CD4-positive, CD25-positive, alpha-beta regulatory T cell (primary cell): Measurements from ENCODE around the gene DCPS. TPM values are rescaled to one million over a fixed set of nuclear protein-coding genes. Genes with fewer than 3 reads are reported as not detected.

Experiments used
- ATAC-seq, 2 donors: fragments of 150-1000 bp; cut with Tn5 transposase; one replicate each; pipeline ENCODE4 v1.10.0; 2021; ENCODE audit warnings: low read depth in 2 of 2, moderate number of reproducible peaks in 2 of 2, moderate library complexity in 1 of 2
- DNase-seq, 3 donors: peaks; one replicate each; pipeline versions ENCODE4 v3.0.0 to v3.0.0-alpha.2; 2012 to 2022; ENCODE audit warnings: mixed read lengths in 1 of 3
- H3K27ac ChIP-seq: one replicate; pipeline ENCODE4 v1.7.0; 2013; ENCODE audit warnings: mild to moderate bottlenecking, low read length; ENCODE audit not compliant: insufficient read depth, poor library complexity, severe bottlenecking
- H3K27me3 ChIP-seq: one replicate; pipeline ENCODE4 v1.7.0; 2013; ENCODE audit warnings: low read length; ENCODE audit not compliant: control insufficient read depth, insufficient read depth
- H3K36me3 ChIP-seq: one replicate; pipeline ENCODE4 v1.7.0; 2013; ENCODE audit warnings: mild to moderate bottlenecking, low read length, moderate library complexity; ENCODE audit not compliant: control insufficient read depth, insufficient read depth
- H3K4me1 ChIP-seq: 2 replicates; pipeline ENCODE4 v1.7.0; 2013; ENCODE audit warnings: mild to moderate bottlenecking, low read length; ENCODE audit not compliant: insufficient read depth, control insufficient read depth, poor library complexity, severe bottlenecking
- H3K4me3 ChIP-seq: one replicate; pipeline ENCODE4 v1.7.0; 2013; ENCODE audit warnings: low read depth, mild to moderate bottlenecking, low read length, moderate library complexity
- H3K9me3 ChIP-seq, 2 experiments: 1 replicate in 1 of 2; 2 replicates in 1 of 2; pipeline ENCODE4 v1.7.0; 2013; ENCODE audit warnings: low read length in 2 of 2, mild to moderate bottlenecking in 1 of 2, moderate library complexity in 1 of 2; ENCODE audit not compliant: control insufficient read depth in 2 of 2
- H3K27ac Mint-ChIP-seq, 3 donors: one replicate each; pipeline ENCODE4 v1.8.0; 2020 to 2022; ENCODE audit warnings: mild to moderate bottlenecking in 3 of 3, mixed read lengths in 3 of 3, moderate library complexity in 2 of 3
- H3K27me3 Mint-ChIP-seq: one replicate; pipeline ENCODE4 v1.8.0; 2022; ENCODE audit warnings: mild to moderate bottlenecking, mixed read lengths
- H3K36me3 Mint-ChIP-seq: one replicate; pipeline ENCODE4 v1.8.0; 2020; ENCODE audit warnings: mixed read lengths
- H3K4me1 Mint-ChIP-seq, 4 donors: one replicate each; pipeline ENCODE4 v1.8.0; 2020 to 2022; ENCODE audit warnings: mixed read lengths in 4 of 4, mild to moderate bottlenecking in 1 of 4
- H3K4me3 Mint-ChIP-seq, 4 donors: one replicate each; pipeline ENCODE4 v1.8.0; 2020 to 2022; ENCODE audit warnings: mild to moderate bottlenecking in 4 of 4, mixed read lengths in 4 of 4, moderate library complexity in 3 of 4
- H3K9me3 Mint-ChIP-seq, 7 donors: one replicate each; pipeline ENCODE4 v1.8.0; 2020 to 2022; ENCODE audit warnings: mixed read lengths in 7 of 7, mild to moderate bottlenecking in 3 of 7, moderate library complexity in 2 of 7
- polyA plus RNA-seq, 4 donors: library from polyadenylated mRNA; unstranded; fragments of 300-500 nt; fragmentation: Illumina TruSeq; gene quantifications; one replicate each; pipeline ENCODE4 v1.2.3, GENCODE V29; 2021
- total RNA-seq: library from RNA; stranded (reverse); gene quantifications from one replicate; pipeline ENCODE4 v1.2.3, GENCODE V29; 2022

Gene DCPS
- total and polyA plus RNA-seq, 5 donors from 2014 or later, result 18.1 to 57.6 (median 47.7) TPM

DNA sequence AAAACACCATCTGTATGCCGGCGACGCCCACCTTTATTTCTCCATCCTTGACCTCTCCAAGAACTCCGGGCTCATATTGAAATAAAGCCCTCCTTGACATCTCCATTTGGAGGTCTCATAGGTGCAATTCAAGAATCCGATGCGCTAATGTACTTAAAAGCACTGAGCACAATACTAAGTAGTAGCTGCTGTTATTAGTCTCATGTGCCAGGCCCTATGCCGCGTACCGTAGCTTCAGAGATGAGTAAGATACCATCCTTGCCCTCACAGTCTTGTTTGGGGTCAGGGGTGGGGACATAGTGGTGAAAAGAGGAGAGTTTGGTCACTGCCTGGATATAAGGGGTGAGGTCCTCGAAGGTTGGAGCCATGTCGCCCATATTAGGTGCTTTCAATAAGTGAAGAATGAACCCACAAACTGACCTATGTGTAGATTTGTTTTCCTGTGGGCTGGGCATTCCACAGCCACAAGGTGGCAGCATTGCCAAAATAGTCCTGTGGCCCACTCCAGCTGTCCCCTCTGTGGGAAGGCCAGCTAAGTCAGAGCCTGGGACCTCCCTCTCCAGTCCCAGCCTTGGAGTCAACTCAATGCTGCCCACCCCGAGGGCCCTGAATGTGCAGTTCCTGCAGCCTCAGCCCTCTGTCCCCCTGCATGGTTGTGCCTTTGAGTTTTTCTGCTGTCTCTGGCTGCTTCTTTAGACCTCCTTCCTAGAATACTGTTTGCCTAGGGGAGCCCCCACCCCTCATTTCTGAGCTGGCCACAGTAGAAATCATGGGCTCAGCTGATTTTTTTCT is 6.5 kb downstream of the DCPS start:
- Mint-ChIP-seq H3K27ac (peak overlapping the region; percentile 40 to 81 (median 51)), H3K27me3 (no peaks in the 10 kb centered on the region), H3K9me3 (peaks cover 0 to 3% (median 0%) of the 10 kb centered on the region in 7 donors), H3K36me3 (peaks cover 41% of the 10 kb centered on the region), H3K4me1 (peaks cover 10 to 53% (median 36%) of the 10 kb centered on the region in 4 donors), H3K4me3 (peak overlapping the region in 2 of 4 donors; percentile 29 to 30)
- ATAC-seq (peak in 1 of 2 donors; percentile 57), DNase-seq (peak; percentile 24 to 60 (median 42))
- Histone ChIP-seq H3K4me1 (peaks cover 9% of the 10 kb centered on the region), H3K36me3 (peaks cover 41% of the 10 kb centered on the region), H3K4me3 (no peak overlapping the region), H3K27me3 (no peaks in the 10 kb centered on the region), H3K27ac (no peak overlapping the region), H3K9me3 (no peaks in the 10 kb centered on the region)

DNA sequence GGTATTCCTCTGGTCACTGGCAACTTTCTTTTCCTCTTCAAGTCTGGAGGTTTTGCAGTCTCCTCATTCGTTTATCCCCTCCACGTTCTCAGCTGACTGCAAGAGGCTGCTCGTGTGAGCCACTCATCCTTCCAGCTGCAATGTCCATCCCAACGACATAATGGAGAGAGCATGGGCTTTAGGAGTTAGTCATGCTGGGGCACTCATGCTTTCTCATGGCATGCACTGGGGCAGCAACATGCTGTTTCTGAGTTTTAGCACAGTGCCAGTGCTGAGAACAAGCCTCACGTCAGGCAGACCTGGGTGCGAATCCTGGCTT is 7.1 kb downstream of the DCPS start:
- Histone ChIP-seq H3K27me3 (no peaks in the 10 kb centered on the region), H3K4me1 (peaks cover 4% of the 10 kb centered on the region), H3K9me3 (no peaks in the 10 kb centered on the region), H3K4me3 (no peak overlapping the region), H3K27ac (no peak overlapping the region), H3K36me3 (peaks cover 47% of the 10 kb centered on the region)
- Mint-ChIP-seq H3K27ac (peak overlapping the region in 1 of 3 donors; percentile 43), H3K27me3 (no peaks in the 10 kb centered on the region), H3K4me1 (peaks cover 7 to 47% (median 31%) of the 10 kb centered on the region in 4 donors), H3K36me3 (peaks cover 44% of the 10 kb centered on the region), H3K4me3 (peak overlapping the region in 1 of 4 donors; percentile 30), H3K9me3 (peaks cover 0 to 3% (median 0%) of the 10 kb centered on the region in 7 donors)
- ATAC-seq (no peak), DNase-seq (no peak)

DNA sequence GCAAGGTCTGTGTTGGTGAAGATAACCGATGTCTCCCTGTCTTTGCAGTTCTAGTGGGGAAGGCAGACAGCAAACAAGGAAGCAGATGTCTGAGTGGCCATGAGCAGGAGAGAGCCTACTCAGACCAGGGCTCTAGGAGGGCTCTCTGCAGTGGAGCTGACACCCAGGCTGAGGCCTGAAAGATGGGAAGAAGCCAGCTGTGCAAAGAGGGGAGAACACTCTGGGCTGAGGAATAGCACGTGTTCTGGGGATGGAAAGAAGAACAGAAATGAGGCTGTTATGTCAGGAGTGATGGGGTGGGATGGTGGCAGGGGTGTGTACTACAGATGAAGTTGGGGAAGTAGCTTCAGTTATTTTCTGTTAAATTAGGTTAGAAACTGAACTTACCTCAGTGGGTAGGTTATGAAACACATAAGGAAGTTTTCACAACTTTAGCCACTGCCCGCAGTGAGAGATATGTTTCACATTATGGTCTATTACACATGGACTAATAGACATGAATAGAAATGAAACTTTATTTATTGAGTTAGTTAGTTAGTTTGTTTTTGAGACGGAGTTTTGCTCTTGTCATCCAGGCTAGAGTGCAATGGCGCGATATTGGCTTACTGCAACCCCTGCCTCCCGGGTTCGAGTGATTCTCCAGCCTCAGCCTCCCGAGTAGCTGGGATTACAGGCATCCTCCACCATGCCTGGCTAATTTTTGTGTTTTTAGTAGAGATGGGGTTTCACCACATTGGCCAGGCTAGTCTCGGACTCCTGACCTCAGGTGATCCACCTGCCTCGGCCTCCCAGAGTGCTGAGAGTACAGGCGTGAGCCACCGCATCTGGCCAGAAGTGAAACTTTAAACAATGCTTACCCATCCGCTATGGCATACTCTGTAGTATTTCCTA is 7.8 kb downstream of the DCPS start:
- no peak overlapping the region for H3K4me3 Mint-ChIP-seq
- H3K27me3 ChIP-seq, result no peaks in the 10 kb centered on the region
- no peak overlapping the region for H3K27ac ChIP-seq
- ATAC-seq, result no peak
- H3K9me3 Mint-ChIP-seq, result peaks cover 0 to 4% (median 2%) of the 10 kb centered on the region in 7 donors
- H3K27ac Mint-ChIP-seq, result peak overlapping the region in 1 of 3 donors; percentile 17
- no peaks in the 10 kb centered on the region for H3K9me3 ChIP-seq
- H3K4me1 ChIP-seq, result peaks cover 4% of the 10 kb centered on the region
- H3K4me1 Mint-ChIP-seq, result peaks cover 11 to 47% (median 33%) of the 10 kb centered on the region in 4 donors
- no peak for DNase-seq
- H3K27me3 Mint-ChIP-seq, result no peaks in the 10 kb centered on the region
- no peak overlapping the region for H3K4me3 ChIP-seq
- H3K36me3 Mint-ChIP-seq, result peaks cover 50% of the 10 kb centered on the region
- H3K36me3 ChIP-seq, result peaks cover 45% of the 10 kb centered on the region

DNA sequence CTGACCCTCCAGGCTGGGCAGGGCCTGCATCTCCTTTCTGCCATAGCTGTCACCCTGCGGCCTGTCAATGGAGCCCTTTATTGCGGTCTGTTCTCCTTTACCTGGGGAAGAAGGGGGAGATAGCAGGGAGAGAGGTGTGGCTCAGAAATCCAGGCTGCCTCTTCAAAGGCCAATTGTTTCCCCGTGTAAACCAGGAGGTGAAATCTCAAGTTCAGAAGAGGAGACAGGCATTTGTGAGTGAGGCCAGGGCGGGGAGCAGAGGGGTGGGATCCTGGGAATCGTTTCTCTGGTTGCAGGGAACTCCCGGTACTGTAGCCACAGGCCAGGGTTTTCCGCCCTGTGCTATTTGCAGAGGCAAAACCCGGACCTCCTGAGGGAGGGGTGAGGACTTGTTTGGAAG is 9.1 kb downstream of the DCPS start:
- H3K27ac Mint-ChIP-seq, result peak overlapping the region in 1 of 3 donors; percentile 35
- peaks cover 0 to 4% (median 2%) of the 10 kb centered on the region in 7 donors for H3K9me3 Mint-ChIP-seq

DNA sequence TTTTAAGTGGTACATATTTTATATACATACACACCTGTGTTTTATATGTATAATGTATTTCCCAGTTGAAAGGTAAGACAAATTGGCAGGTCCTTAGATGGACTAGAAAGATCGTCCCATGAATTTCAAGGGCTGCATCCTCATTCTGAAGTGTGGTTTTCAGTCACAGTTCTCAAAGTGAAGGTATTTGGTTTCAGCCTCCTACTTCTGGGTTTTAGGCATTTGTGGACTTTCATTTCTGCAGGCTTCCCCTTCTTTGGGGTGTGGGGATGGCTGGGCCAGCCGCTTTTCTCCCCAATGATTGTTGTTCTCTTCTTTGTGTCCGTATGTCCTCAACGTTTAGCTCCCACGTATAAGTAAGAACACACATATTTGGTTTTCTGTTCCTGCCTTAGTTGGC is 10.0 kb downstream of the DCPS start:
- H3K9me3 Mint-ChIP-seq, result peaks cover 0 to 4% (median 2%) of the 10 kb centered on the region in 7 donors
- no peaks in the 10 kb centered on the region for H3K27me3 ChIP-seq
- H3K27ac Mint-ChIP-seq, result no peak overlapping the region
- H3K4me1 Mint-ChIP-seq, result peaks cover 25 to 53% (median 38%) of the 10 kb centered on the region in 4 donors
- no peaks in the 10 kb centered on the region for H3K9me3 ChIP-seq
- no peaks in the 10 kb centered on the region for H3K27me3 Mint-ChIP-seq
- no peak for DNase-seq
- H3K4me1 ChIP-seq, result peaks cover 15% of the 10 kb centered on the region
- peaks cover 42% of the 10 kb centered on the region for H3K36me3 Mint-ChIP-seq
- no peak overlapping the region for H3K4me3 Mint-ChIP-seq
- H3K4me3 ChIP-seq, result no peak overlapping the region
- ATAC-seq, result no peak
- H3K36me3 ChIP-seq, result peaks cover 34% of the 10 kb centered on the region
- no peak overlapping the region for H3K27ac ChIP-seq

More for the DNA sequence above, 9.1 kb downstream of the DCPS start:
- no peak for DNase-seq
- H3K27me3 ChIP-seq, result no peaks in the 10 kb centered on the region
- ATAC-seq, result no peak
- H3K36me3 ChIP-seq, result peaks cover 41% of the 10 kb centered on the region
- Mint-ChIP-seq H3K27me3 (no peaks in the 10 kb centered on the region), H3K36me3 (peaks cover 47% of the 10 kb centered on the region), H3K4me3 (no peak overlapping the region), H3K4me1 (peaks cover 21 to 48% (median 35%) of the 10 kb centered on the region in 4 donors)
- H3K27ac ChIP-seq, result no peak overlapping the region
- no peak overlapping the region for H3K4me3 ChIP-seq
- H3K9me3 ChIP-seq, result no peaks in the 10 kb centered on the region
- H3K4me1 ChIP-seq, result peaks cover 7% of the 10 kb centered on the region

DNA sequence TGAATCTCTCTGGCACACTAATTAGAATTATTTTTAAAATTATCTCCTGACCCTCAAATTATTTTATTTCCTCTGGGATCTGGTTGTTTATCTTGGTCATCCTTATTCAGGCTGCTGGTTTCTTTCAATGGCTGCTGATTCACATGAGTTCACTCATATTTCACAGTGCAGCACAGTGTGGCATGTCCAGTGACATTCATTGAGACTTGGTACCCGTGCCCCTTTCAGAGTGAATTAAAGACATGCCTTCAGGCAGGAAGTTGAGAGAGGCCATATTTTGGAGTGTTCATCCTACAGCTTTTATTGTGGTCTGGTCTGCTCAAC is 13.5 kb downstream of the DCPS start:
- Mint-ChIP-seq H3K4me3 (peak overlapping the region in 3 of 4 donors; percentile 39 to 79 (median 49)), H3K27ac (peak overlapping the region in 2 of 3 donors; percentile 64 to 72), H3K36me3 (peaks cover 39% of the 10 kb centered on the region), H3K4me1 (peaks cover 26 to 46% (median 39%) of the 10 kb centered on the region in 4 donors), H3K27me3 (no peaks in the 10 kb centered on the region), H3K9me3 (peaks cover 0 to 4% (median 2%) of the 10 kb centered on the region in 7 donors)
- no peaks in the 10 kb centered on the region for H3K9me3 ChIP-seq
- peaks cover 37% of the 10 kb centered on the region for H3K36me3 ChIP-seq
- DNase-seq, result no peak
- H3K4me3 ChIP-seq, result no peak overlapping the region
- no peak for ATAC-seq
- peaks cover 22% of the 10 kb centered on the region for H3K4me1 ChIP-seq
- H3K27ac ChIP-seq, result no peak overlapping the region
- no peaks in the 10 kb centered on the region for H3K27me3 ChIP-seq

DNA sequence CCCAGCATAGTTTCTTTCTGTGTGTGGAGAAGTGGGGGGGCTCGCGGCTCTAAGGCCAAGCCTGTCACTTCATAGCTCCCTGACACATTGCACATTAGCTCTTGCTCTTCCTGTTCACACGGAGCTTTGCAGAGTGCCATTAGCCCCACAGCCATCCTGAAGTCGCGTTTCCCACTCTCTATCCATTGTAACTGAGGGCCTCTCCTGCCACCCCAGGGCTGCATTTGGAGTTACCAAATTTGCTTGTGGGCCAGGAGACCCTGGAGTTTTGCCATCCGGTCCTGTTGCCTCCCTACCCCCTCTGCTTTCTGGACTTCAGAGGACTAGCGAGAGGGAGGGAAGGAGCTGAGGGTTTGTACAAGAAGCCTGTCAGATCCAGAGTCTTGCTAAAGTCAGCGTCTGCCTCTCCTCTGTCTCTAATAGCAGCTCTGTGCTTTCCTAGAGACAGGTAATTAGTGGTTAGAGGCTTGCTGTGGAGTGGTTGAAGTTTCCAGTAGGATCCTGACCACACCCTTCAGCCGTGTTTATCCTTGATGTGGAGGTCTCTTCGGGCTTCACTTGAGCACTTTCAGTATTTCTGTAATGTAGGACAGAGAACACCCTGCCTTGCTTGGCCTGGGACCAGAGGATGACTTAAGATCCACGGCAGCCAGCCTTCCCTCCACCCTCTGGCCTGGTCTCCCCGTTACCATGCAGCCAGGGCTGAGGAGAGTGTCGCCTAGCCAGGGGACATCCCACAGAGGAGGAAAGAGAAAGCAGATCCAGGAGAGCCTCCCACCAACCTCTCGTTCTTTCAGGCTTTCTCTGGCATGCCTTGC is 14.1 kb downstream of the DCPS start:
- H3K27me3 ChIP-seq, result no peaks in the 10 kb centered on the region
- Mint-ChIP-seq H3K27me3 (no peaks in the 10 kb centered on the region), H3K4me3 (peak overlapping the region in 3 of 4 donors; percentile 39 to 79 (median 49)), H3K9me3 (peaks cover 0 to 4% (median 2%) of the 10 kb centered on the region in 7 donors), H3K27ac (peak overlapping the region; percentile 64 to 83 (median 80)), H3K36me3 (peaks cover 39% of the 10 kb centered on the region), H3K4me1 (peaks cover 26 to 46% (median 39%) of the 10 kb centered on the region in 4 donors)
- H3K27ac ChIP-seq, result no peak overlapping the region
- H3K4me3 ChIP-seq, result no peak overlapping the region
- DNase-seq (peak in 2 of 3 donors; percentile 3 to 36), ATAC-seq (peak; percentile 32 to 56)
- H3K36me3 ChIP-seq, result peaks cover 32% of the 10 kb centered on the region
- peaks cover 22% of the 10 kb centered on the region for H3K4me1 ChIP-seq
- no peaks in the 10 kb centered on the region for H3K9me3 ChIP-seq
